ENCODE data around the gene SNAP47. TPM values are rescaled to one million over a fixed set of nuclear protein-coding genes. Genes with fewer than 3 reads are reported as not detected.

Gene SNAP47
- total and polyA plus RNA-seq, 9 of the 15 experiments (the other 6 are each of a cell fraction or from before 2014, with no cell fraction given): 2.5 to 41.3 (median 32.6) TPM

DNA sequence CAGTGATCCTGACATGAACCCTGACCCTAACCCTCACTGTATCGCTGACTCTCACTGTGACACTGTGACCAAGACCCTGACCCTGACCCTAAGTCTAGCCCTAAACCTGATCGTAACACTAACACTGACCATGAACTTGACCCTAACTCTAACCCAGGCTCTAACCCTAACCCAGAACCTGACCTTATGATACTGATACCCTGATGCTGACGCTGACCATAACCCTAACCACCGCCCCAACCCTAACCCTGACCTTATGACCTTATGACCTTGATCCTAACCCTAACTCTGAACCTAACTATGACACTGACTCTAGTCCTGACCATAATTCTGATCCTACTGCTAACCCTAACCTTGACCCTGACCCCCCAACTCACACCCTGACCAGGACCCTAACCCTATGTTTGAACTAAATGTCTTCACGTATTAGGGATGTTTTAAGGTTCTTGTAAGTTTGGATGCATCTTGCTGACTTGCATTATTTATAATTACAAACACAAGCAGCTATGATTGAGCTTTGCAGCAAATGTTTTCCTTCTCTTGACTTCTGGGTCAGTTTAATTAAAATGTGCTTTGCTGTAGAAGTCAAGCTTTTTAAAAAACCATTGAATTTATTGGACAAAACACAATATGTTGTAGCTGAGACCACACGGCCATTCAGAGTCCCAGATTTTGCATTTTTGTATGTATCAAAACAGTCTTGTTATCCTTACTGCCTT, 56.3 kb downstream of the SNAP47 start (continued):
- TF ChIP-seq, protein P1, sequence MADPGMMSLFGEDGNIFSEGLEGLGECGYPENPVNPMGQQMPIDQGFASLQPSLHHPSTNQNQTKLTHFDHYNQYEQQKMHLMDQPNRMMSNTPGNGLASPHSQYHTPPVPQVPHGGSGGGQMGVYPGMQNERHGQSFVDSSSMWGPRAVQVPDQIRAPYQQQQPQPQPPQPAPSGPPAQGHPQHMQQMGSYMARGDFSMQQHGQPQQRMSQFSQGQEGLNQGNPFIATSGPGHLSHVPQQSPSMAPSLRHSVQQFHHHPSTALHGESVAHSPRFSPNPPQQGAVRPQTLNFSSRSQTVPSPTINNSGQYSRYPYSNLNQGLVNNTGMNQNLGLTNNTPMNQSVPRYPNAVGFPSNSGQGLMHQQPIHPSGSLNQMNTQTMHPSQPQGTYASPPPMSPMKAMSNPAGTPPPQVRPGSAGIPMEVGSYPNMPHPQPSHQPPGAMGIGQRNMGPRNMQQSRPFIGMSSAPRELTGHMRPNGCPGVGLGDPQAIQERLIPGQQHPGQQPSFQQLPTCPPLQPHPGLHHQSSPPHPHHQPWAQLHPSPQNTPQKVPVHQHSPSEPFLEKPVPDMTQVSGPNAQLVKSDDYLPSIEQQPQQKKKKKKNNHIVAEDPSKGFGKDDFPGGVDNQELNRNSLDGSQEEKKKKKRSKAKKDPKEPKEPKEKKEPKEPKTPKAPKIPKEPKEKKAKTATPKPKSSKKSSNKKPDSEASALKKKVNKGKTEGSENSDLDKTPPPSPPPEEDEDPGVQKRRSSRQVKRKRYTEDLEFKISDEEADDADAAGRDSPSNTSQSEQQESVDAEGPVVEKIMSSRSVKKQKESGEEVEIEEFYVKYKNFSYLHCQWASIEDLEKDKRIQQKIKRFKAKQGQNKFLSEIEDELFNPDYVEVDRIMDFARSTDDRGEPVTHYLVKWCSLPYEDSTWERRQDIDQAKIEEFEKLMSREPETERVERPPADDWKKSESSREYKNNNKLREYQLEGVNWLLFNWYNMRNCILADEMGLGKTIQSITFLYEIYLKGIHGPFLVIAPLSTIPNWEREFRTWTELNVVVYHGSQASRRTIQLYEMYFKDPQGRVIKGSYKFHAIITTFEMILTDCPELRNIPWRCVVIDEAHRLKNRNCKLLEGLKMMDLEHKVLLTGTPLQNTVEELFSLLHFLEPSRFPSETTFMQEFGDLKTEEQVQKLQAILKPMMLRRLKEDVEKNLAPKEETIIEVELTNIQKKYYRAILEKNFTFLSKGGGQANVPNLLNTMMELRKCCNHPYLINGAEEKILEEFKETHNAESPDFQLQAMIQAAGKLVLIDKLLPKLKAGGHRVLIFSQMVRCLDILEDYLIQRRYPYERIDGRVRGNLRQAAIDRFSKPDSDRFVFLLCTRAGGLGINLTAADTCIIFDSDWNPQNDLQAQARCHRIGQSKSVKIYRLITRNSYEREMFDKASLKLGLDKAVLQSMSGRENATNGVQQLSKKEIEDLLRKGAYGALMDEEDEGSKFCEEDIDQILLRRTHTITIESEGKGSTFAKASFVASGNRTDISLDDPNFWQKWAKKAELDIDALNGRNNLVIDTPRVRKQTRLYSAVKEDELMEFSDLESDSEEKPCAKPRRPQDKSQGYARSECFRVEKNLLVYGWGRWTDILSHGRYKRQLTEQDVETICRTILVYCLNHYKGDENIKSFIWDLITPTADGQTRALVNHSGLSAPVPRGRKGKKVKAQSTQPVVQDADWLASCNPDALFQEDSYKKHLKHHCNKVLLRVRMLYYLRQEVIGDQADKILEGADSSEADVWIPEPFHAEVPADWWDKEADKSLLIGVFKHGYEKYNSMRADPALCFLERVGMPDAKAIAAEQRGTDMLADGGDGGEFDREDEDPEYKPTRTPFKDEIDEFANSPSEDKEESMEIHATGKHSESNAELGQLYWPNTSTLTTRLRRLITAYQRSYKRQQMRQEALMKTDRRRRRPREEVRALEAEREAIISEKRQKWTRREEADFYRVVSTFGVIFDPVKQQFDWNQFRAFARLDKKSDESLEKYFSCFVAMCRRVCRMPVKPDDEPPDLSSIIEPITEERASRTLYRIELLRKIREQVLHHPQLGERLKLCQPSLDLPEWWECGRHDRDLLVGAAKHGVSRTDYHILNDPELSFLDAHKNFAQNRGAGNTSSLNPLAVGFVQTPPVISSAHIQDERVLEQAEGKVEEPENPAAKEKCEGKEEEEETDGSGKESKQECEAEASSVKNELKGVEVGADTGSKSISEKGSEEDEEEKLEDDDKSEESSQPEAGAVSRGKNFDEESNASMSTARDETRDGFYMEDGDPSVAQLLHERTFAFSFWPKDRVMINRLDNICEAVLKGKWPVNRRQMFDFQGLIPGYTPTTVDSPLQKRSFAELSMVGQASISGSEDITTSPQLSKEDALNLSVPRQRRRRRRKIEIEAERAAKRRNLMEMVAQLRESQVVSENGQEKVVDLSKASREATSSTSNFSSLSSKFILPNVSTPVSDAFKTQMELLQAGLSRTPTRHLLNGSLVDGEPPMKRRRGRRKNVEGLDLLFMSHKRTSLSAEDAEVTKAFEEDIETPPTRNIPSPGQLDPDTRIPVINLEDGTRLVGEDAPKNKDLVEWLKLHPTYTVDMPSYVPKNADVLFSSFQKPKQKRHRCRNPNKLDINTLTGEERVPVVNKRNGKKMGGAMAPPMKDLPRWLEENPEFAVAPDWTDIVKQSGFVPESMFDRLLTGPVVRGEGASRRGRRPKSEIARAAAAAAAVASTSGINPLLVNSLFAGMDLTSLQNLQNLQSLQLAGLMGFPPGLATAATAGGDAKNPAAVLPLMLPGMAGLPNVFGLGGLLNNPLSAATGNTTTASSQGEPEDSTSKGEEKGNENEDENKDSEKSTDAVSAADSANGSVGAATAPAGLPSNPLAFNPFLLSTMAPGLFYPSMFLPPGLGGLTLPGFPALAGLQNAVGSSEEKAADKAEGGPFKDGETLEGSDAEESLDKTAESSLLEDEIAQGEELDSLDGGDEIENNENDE (IDR thresholded peaks at IDR 0.05; ENCODE audit: low read depth, low read length): no peak
- TF ChIP-seq, protein P2, sequence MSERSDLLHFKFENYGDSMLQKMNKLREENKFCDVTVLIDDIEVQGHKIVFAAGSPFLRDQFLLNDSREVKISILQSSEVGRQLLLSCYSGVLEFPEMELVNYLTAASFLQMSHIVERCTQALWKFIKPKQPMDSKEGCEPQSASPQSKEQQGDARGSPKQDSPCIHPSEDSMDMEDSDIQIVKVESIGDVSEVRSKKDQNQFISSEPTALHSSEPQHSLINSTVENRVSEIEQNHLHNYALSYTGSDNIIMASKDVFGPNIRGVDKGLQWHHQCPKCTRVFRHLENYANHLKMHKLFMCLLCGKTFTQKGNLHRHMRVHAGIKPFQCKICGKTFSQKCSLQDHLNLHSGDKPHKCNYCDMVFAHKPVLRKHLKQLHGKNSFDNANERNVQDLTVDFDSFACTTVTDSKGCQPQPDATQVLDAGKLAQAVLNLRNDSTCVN (CRISPR knock-in tag; IDR thresholded peaks at IDR 0.05): no peak
- TF ChIP-seq MCM2 (IDR thresholded peaks at IDR 0.05; ENCODE audit: low read depth): no peak
- no peak for TF ChIP-seq ELF4 (CRISPR knock-in tag; IDR thresholded peaks at IDR 0.05)
- peak; percentile 89 for TF ChIP-seq ZNF316 (IDR thresholded peaks at IDR 0.05)
